GM18499 (cell line): ENCODE results near the gene PLIN4.
"Not testable (repeated sequence)": the region's sequence is repeated elsewhere in the genome, so short reads cannot be mapped to it uniquely, and the experiment has no call there.

Experiments used
- ATAC-seq: cut with Tn5 transposase; IDR thresholded peaks from one replicate; pipeline ENCODE4 v1.9.1; 2021; ENCODE audit warnings: moderate number of reproducible peaks; ENCODE audit not compliant: insufficient read depth, unreplicated experiment

Gene PLIN4

GRCh38 chr19:4518345-4519171 is at the start of gene PLIN4:
PLIN4 (minus strand) TSS chr19:4518486; CDS start chr19:4518272, 214 bp downstream.
- no peak for ATAC-seq

GRCh38 chr19:4567584-4568071 is 49.3 kb upstream of the PLIN4 start:
- no peak for ATAC-seq

- no peak for ATAC-seq
These were observed 48.2 kb upstream of the PLIN4 start for GRCh38 chr19:4566402-4567051.

GRCh38 chr19:4563562-4563961 is 45.3 kb upstream of the PLIN4 start:
- not testable (repeated sequence) for ATAC-seq

GRCh38 chr19:4562085-4562484 is 43.8 kb upstream of the PLIN4 start:
- not testable (repeated sequence) for ATAC-seq

- ATAC-seq, result no peak
These were observed 41.3 kb upstream of the PLIN4 start, which contains the start of gene SEMA6B for GRCh38 chr19:4559569-4559968. SEMA6B (minus strand) TSS chr19:4559684; CDS start chr19:4558457, 1,227 bp downstream.

GRCh38 chr19:4557971-4558941 is 40.0 kb upstream of the PLIN4 start:
- no peak for ATAC-seq

GRCh38 chr19:4557144-4557970 is 39.1 kb upstream of the PLIN4 start:
- ATAC-seq, result no peak

- ATAC-seq, result no peak
These were observed 38.4 kb upstream of the PLIN4 start for GRCh38 chr19:4556597-4557127.

GRCh38 chr19:4555657-4556561 is 37.6 kb upstream of the PLIN4 start:
- ATAC-seq, result no peak

- ATAC-seq, result no peak
These were observed 36.4 kb upstream of the PLIN4 start for GRCh38 chr19:4554717-4555116.

- ATAC-seq, result no peak
These were observed 35.5 kb upstream of the PLIN4 start for GRCh38 chr19:4553775-4554174.

- no peak for ATAC-seq
These were observed 34.9 kb upstream of the PLIN4 start for GRCh38 chr19:4553092-4553695.

- ATAC-seq, result no peak
These were observed 34.2 kb upstream of the PLIN4 start for GRCh38 chr19:4552525-4552819.

GRCh38 chr19:4550479-4551050 is 32.3 kb upstream of the PLIN4 start:
- ATAC-seq, result no peak

GRCh38 chr19:4550018-4550417 is 31.7 kb upstream of the PLIN4 start:
- ATAC-seq, result no peak

GRCh38 chr19:4548238-4548584 is 29.9 kb upstream of the PLIN4 start:
- no peak for ATAC-seq
